GM19372 (cell line): ENCODE results near the gene ATN1.

Experiments used
- ATAC-seq: cut with Tn5 transposase; IDR thresholded peaks from one replicate; pipeline ENCODE4 v1.9.1; 2021; ENCODE audit warnings: mild to moderate bottlenecking, low read depth, moderate library complexity; ENCODE audit not compliant: unreplicated experiment

ATN1 gene

GRCh38 chr12:6970096-6970527 is 42.4 kb downstream of the ATN1 start:
- no peak for ATAC-seq

DNA sequence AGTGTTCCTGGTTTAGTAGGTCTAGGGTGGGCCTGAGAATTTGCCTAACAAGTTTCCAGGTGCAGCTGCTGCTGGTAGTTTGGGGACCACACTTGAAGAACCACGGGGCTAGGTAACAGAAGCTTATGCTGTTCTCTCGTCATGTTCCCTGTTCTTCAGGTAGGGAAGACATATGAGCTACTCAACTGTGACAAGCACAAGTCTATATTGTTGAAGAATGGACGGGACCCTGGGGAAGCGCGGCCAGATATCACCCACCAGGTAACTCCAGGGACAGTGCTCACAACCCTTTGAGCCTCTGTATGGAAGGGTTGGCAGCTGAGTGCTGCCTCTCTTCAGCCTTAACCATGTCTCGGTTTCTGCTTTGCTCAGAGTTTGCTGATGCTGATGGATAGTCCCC is 46.4 kb downstream of the ATN1 start:
- ATAC-seq, result no peak

DNA sequence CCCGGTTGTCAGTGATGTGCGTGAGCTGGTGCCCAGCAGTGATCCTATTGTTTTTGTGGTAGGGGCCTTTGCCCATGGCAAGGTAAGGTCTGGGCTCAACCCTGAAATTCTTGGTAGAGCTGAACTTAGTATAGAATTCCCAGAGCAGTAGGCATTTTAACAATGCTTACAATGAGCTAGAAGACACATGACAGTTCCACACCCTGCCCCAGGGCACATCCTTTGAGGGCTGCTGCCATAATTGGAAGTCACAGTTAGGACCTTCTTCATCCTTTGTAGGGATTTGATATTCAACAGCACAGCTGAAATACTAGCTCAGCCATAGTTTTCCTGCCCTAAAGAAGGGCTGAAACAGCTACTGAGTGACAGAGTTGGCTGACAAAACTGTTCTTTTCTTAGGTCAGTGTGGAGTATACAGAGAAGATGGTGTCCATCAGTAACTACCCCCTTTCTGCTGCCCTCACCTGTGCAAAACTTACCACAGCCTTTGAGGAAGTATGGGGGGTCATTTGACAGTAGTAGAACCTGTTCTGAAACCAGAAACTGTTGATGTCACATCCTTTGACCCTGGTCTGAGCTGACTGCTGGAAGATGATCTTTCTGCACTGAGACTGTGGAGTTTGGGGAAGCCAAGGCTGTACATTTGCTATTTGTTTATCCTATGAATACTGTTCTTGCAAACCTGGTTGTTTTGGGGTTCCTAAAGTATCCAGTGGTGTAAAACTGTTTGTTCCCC is 47.7 kb downstream of the ATN1 start:
- ATAC-seq, result no peak

DNA sequence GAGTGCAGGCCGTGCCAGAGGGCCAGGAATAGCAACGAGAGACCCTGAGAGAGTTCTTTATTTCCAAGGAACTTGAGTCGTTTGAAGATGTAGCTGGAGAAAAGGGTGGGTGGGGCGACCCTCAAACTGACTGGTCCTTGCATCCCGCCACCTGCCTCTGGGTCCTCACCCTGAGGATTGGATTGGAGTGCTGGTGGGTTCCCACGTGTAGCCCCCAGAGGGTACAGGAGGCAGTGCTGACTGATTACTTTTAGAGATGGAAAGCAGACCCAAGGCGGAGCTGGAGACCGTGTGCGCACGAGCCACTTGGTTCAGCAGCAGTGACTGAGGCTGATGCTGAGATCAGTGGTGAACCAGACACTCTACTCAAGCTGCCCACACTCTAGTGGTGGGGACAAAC is 49.9 kb downstream of the ATN1 start:
- ATAC-seq, result no peak

GRCh38 chr12:6978188-6978587 is 50.4 kb downstream of the ATN1 start:
- ATAC-seq, result no peak

GRCh38 chr12:6978611-6979011 is 50.9 kb downstream of the ATN1 start:
- no peak for ATAC-seq

DNA sequence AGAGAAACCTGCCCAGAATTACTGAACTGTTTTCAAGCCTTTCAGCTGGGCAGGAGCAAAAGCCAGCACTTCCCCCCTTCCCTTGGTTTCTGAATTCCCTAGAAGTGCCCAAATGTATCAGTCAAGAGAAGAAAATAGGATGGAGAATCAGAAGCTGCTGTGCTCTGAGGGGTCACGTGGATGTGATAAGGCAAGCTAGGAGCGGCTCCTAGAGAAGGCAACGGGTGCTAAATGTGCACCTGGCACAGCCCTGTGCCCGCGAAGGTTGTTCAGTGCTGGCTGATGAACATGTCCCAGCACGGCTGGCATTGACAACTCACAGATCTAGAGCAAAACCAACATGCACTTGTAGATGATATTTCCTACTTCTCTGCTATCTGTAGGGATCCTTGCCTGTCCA is 51.3 kb downstream of the ATN1 start:
- no peak for ATAC-seq

DNA sequence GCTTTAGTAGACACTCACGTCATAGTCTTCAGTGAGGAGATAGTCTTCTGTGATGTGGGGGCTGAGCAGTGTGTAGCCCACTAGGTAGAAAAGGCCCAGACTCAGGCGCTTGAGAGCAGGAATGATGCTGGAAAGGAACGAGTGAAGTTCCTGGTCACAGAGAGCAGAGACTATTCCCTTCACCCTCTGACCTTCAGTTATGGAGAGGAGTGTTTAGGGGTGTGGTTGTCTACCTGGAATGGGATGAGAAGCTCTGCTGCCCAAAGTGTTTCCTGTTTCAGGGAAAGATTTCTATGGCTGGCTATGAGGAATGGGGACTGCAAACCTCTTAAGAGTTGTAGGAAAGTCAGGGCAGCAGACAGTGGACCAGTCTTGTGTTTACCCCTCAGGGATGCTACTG is 51.7 kb downstream of the ATN1 start:
- no peak for ATAC-seq

GRCh38 chr12:6980075-6980474 is 52.3 kb downstream of the ATN1 start:
- ATAC-seq, result no peak

- no peak for ATAC-seq
Observed at GRCh38 chr12:6980740-6981139, 53.0 kb downstream of the ATN1 start.

DNA sequence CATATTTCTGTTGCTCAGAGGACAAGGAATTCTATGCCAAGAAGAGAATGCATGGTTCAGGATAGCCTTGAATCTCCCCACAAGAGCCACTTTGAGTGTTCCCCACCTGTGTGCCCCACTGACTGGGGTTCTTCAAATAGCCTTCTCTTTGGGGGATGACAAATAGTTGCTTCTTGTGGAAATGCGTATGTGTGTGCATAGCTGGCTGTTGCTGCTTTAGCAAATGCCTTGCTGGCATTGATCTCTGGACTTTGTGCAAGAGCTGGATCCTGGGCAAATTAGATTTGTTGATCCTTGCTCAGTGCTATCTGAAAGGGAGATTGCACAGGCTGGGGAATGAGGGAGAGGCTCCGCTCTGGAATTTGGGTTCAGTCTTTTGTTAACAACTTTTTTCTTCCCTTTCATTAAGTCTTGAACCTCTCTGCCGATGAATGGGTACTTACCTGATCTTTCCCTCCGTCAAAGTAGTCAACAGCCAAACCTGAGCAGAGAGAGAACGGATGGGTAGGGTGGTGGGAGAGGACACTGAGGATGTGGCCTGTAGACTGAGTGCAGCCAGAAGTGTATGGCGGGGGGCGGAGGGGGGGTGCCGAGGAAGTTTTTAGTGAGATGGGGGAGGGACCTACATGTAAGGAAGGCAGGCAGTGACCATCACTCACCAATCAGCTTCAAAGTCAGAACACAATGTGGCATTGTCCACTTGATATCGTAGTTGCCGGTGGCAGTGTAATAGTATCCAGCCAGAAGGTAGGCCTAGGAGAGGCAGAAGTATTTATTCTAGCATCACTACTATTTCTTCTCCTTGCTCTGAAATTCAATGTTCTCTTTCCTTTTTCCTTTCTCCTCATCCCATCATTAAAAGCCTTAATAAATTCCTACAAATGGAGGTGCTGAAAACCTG is 53.6 kb downstream of the ATN1 start:
- no peak for ATAC-seq

- ATAC-seq, result no peak
Observed at GRCh38 chr12:6982532-6982931, 54.8 kb downstream of the ATN1 start.

- no peak for ATAC-seq
Observed at GRCh38 chr12:6987956-6988553, 60.3 kb downstream of the ATN1 start.
